Neural progenitor cell (in vitro differentiated cells): ENCODE data around the gene TEAD1. TPM values are rescaled to one million over a fixed set of nuclear protein-coding genes. Genes with fewer than 3 reads are reported as not detected.

Experiments
- DNase-seq: peaks from one replicate; pipeline ENCODE4 v3.0.0-alpha.2; 2016; ENCODE audit warnings: low spot score
- H2AFZ ChIP-seq: fragments of 200-600 bp; sonication (generic); replicated peaks from 2 replicates; pipeline ENCODE4 v1.6.1; 2016; ENCODE audit warnings: antibody characterized with exemption
- H3F3A ChIP-seq: fragments of 200-600 bp; sonication (generic); 2 replicates; pipeline ENCODE4 v1.6.1; 2016; ENCODE audit warnings: antibody characterized with exemption, low read depth
- H3K27ac ChIP-seq: fragments of 200-600 bp; sonication (generic); 2 replicates; pipeline ENCODE4 v1.5.1; 2016; ENCODE audit warnings: mild to moderate bottlenecking
- H3K27me3 ChIP-seq: fragments of 200-600 bp; sonication (generic); 2 replicates; pipeline ENCODE4 v1.6.1; 2016; ENCODE audit warnings: mild to moderate bottlenecking, moderate library complexity
- H3K36me3 ChIP-seq: fragments of 200-600 bp; sonication (generic); 2 replicates; pipeline ENCODE4 v1.5.1; 2016
- H3K4me1 ChIP-seq: fragments of 200-600 bp; sonication (generic); 2 replicates; pipeline ENCODE4 v1.6.1; 2016; ENCODE audit warnings: mixed run types
- H3K4me2 ChIP-seq: fragments of 200-600 bp; sonication (generic); 2 replicates; pipeline ENCODE4 v1.6.1; 2016
- H3K4me3 ChIP-seq: fragments of 200-600 bp; sonication (generic); 2 replicates; pipeline ENCODE4 v1.5.1; 2016
- H3K79me2 ChIP-seq: fragments of 200-600 bp; sonication (generic); 2 replicates; pipeline ENCODE4 v1.6.1; 2016; ENCODE audit warnings: low read depth
- H3K9ac ChIP-seq: fragments of 200-600 bp; sonication (generic); 2 replicates; pipeline ENCODE4 v1.6.1; 2016
- H3K9me3 ChIP-seq: fragments of 200-600 bp; sonication (generic); 2 replicates; pipeline ENCODE4 v1.5.1; 2016; ENCODE audit warnings: low read depth
- H4K20me1 ChIP-seq: fragments of 200-600 bp; sonication (generic); 2 replicates; pipeline ENCODE4 v1.6.1; 2016; ENCODE audit warnings: low read depth
- H3K27ac Mint-ChIP-seq: 3 replicates; pipeline ENCODE4 v1.8.0; 2021; ENCODE audit warnings: mixed read lengths
- H3K27me3 Mint-ChIP-seq: 2 replicates; pipeline ENCODE4 v1.8.0; 2022; ENCODE audit warnings: low read depth, mild to moderate bottlenecking, inconsistent platforms, moderate library complexity, mixed read lengths; ENCODE audit not compliant: insufficient read depth
- H3K36me3 Mint-ChIP-seq: 3 replicates; pipeline ENCODE4 v1.8.0; 2021; ENCODE audit warnings: mixed read lengths
- H3K4me1 Mint-ChIP-seq: 3 replicates; pipeline ENCODE4 v1.8.0; 2021; ENCODE audit warnings: mixed read lengths
- H3K4me3 Mint-ChIP-seq: 3 replicates; pipeline ENCODE4 v1.8.0; 2021; ENCODE audit warnings: mild to moderate bottlenecking, moderate library complexity, mixed read lengths
- H3K9me3 Mint-ChIP-seq: 3 replicates; pipeline ENCODE4 v1.8.0; 2020; ENCODE audit warnings: mixed read lengths
- CTCF ChIP-seq: fragments of 200-600 bp; sonication (generic); IDR thresholded peaks from 2 replicates; pipeline ENCODE4 v1.5.1; 2017; ENCODE audit warnings: antibody characterized with exemption, mild to moderate bottlenecking
- EZH2 ChIP-seq: fragments of 200-600 bp; sonication (generic); IDR thresholded peaks from 2 replicates; pipeline ENCODE4 v1.6.1; 2017; ENCODE audit warnings: antibody characterized with exemption, mild to moderate bottlenecking, moderate library complexity
- EZH2phosphoT487 ChIP-seq: fragments of 200-600 bp; sonication (generic); IDR thresholded peaks from 2 replicates; pipeline ENCODE4 v1.6.1; 2017; ENCODE audit warnings: antibody characterized with exemption
- total RNA-seq: library from RNA; depleted of rRNA; stranded (reverse); fragments of >200 nt; gene quantifications from 2 replicates; pipeline ENCODE4 v1.2.3, GENCODE V29; 2015; ENCODE audit warnings: low replicate concordance

TEAD1 gene
- total RNA-seq, 1 donor from 2014 or later: 98.3 TPM

- Histone ChIP-seq H3K4me3 (no peak overlapping the region), H3K27ac (no peak overlapping the region), H2AFZ (no peak overlapping the region), H3K9me3 (no peaks in the 10 kb centered on the region), H4K20me1 (no peaks in the 10 kb centered on the region), H3K4me1 (no peaks in the 10 kb centered on the region), H3K79me2 (no peaks in the 10 kb centered on the region), H3K4me2 (no peak overlapping the region), H3K36me3 (no peaks in the 10 kb centered on the region), H3F3A (no peaks in the 10 kb centered on the region), H3K9ac (no peak overlapping the region), H3K27me3 (no peaks in the 10 kb centered on the region)
- H3K27me3 Mint-ChIP-seq: peaks cover 3% of the 10 kb centered on the region
- TF ChIP-seq EZH2: no peak
- no peak for TF ChIP-seq EZH2phosphoT487
- TF ChIP-seq CTCF: no peak
- H3K36me3 Mint-ChIP-seq: no peaks in the 10 kb centered on the region
- H3K4me3 Mint-ChIP-seq: no peak overlapping the region
- peaks cover under 1% of the 10 kb centered on the region for H3K9me3 Mint-ChIP-seq
- H3K4me1 Mint-ChIP-seq: peaks cover 13% of the 10 kb centered on the region
- peak overlapping the region; percentile 47 for H3K27ac Mint-ChIP-seq
- no peak for DNase-seq
Observed at GRCh38 chr11:12631651-12632050, 42.6 kb upstream of the TEAD1 start.

- Histone ChIP-seq H3K4me3 (no peak overlapping the region), H3K27ac (no peak overlapping the region), H3K9me3 (no peaks in the 10 kb centered on the region), H3K27me3 (no peaks in the 10 kb centered on the region), H3F3A (no peaks in the 10 kb centered on the region), H3K4me1 (no peaks in the 10 kb centered on the region), H2AFZ (no peak overlapping the region), H4K20me1 (no peaks in the 10 kb centered on the region), H3K9ac (no peak overlapping the region), H3K36me3 (no peaks in the 10 kb centered on the region), H3K4me2 (no peak overlapping the region), H3K79me2 (no peaks in the 10 kb centered on the region)
- H3K9me3 Mint-ChIP-seq: no peaks in the 10 kb centered on the region
- no peaks in the 10 kb centered on the region for H3K36me3 Mint-ChIP-seq
- DNase-seq: no peak
- H3K4me3 Mint-ChIP-seq: no peak overlapping the region
- no peaks in the 10 kb centered on the region for H3K27me3 Mint-ChIP-seq
- H3K4me1 Mint-ChIP-seq: peaks cover 16% of the 10 kb centered on the region
- TF ChIP-seq EZH2phosphoT487 (no peak), EZH2 (no peak), CTCF (no peak)
- no peak overlapping the region for H3K27ac Mint-ChIP-seq
Observed at GRCh38 chr11:12634329-12634728, 39.9 kb upstream of the TEAD1 start.

- Mint-ChIP-seq H3K27ac (peak overlapping the region; percentile 85), H3K4me3 (no peak overlapping the region), H3K27me3 (peaks cover 6% of the 10 kb centered on the region), H3K9me3 (peaks cover 5% of the 10 kb centered on the region), H3K36me3 (peaks cover 2% of the 10 kb centered on the region), H3K4me1 (peaks cover 19% of the 10 kb centered on the region)
- Histone ChIP-seq H2AFZ (peak overlapping the region; percentile 12), H4K20me1 (no peaks in the 10 kb centered on the region), H3K9me3 (no peaks in the 10 kb centered on the region), H3K79me2 (no peaks in the 10 kb centered on the region), H3K27ac (no peak overlapping the region), H3K4me1 (no peaks in the 10 kb centered on the region), H3K4me2 (no peak overlapping the region), H3K36me3 (no peaks in the 10 kb centered on the region), H3K4me3 (no peak overlapping the region), H3K9ac (no peak overlapping the region), H3K27me3 (no peaks in the 10 kb centered on the region), H3F3A (peaks cover 5% of the 10 kb centered on the region)
- no peak for TF ChIP-seq CTCF
- TF ChIP-seq EZH2: no peak
- no peak for TF ChIP-seq EZH2phosphoT487
- DNase-seq: no peak
Observed at GRCh38 chr11:12636871-12637410, 37.3 kb upstream of the TEAD1 start.
